GM19438 (cell line): ENCODE results near the gene DISP2.

ENCODE experiments used
- ATAC-seq: cut with Tn5 transposase; IDR thresholded peaks from one replicate; pipeline ENCODE4 v1.9.1; 2021; ENCODE audit warnings: low read depth; ENCODE audit not compliant: unreplicated experiment

DISP2 gene

DNA sequence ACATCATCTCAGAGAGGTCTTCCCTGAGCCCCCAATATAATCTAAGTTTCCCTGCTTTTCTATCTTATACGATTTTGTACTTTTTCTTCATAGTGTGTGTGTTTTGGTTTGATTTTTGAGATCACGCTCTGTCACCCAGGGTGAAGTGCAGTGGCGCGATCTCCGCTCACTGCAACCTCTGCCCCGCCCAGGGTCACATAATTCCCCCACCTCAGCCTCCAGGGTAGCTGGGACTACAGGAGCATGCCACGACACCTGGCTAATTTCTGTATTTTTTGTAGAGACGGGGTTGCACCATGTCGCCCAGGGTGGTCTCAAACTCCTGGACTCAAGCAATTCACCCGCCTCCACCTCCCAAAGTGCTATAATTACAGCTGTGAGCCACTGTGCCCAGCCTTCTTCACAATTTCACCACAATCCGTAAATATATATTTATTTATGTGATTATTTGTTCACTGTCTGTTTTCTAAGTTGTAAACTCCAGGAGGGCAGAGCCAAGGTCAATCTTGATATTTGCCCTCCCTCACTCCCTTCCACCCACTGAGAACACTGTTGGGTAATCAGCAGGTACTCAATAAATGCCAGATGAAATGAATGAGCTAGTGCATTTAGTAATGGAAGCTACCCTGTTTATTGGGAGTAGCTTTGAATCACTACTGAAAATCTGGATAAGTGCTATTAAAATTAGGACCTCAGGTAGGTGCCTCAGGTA is 24.0 kb downstream of the DISP2 start:
- ATAC-seq: no peak

DNA sequence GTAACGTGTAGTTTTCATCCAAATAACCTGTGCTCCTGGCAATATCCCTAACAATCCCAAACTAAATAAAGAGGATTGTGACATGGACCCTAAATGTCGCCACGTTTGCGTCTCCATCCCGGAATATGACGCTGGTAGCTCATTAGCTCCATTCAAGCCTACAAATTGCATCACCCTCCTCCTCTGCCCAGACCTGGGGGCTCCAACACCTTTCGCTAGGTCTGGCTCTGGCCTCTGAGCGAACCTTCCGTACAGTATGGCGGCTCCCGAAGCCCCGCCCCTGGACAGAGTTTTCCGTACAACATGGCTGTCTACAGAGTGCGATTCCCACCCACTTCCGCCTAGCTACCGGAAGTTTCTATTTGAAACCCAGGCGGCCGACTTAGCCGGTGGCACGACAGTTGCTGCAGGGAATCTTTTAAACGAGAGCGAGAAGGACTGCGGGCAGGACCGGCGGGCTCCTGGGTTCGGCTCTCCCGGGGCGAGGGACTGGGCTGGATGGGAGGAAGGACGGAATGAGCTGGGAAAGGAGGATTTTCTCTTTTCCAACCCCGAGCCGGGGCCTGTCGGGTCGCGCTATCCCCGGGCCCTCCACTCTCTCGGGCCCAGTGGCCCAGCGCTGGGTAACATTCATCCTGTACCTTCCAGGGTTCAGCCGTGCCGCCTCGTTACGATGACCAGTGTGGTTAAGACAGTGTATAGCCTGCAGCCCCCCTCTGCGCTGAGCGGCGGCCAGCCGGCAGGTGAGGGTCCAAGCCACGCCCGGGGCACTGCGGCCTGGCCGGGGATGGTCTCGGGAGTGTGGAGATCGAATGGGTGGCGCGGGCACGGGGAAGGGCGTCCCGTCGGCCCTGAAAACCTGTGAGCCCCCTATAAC is 24.8 kb downstream of the DISP2 start, which contains the start of gene KNSTRN:
KNSTRN (plus strand) TSS at position 142 of the 877 bp plus-strand sequence; CDS start at position 257, 115 bp downstream.
- peak; percentile 92 for ATAC-seq

DNA sequence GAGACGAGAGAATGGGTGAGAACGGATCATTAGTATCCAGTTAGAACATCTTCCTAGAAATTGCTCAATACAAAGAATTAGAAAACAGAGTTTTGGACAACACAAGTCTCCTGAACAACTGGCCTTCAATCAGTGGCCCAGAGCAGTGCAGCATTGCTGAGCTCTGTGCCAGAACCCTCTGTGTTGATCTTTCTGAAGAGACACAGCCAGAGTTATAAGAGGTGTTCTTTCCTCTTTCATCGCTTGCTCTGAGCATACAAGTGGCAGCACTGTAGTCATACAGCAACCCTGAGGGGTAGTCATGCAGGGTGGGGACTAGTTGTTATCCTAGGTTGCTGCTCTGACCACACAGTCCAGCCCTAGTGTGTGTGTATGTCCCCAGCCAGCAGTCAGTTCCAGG is 28.5 kb downstream of the DISP2 start:
- ATAC-seq: no peak

DNA sequence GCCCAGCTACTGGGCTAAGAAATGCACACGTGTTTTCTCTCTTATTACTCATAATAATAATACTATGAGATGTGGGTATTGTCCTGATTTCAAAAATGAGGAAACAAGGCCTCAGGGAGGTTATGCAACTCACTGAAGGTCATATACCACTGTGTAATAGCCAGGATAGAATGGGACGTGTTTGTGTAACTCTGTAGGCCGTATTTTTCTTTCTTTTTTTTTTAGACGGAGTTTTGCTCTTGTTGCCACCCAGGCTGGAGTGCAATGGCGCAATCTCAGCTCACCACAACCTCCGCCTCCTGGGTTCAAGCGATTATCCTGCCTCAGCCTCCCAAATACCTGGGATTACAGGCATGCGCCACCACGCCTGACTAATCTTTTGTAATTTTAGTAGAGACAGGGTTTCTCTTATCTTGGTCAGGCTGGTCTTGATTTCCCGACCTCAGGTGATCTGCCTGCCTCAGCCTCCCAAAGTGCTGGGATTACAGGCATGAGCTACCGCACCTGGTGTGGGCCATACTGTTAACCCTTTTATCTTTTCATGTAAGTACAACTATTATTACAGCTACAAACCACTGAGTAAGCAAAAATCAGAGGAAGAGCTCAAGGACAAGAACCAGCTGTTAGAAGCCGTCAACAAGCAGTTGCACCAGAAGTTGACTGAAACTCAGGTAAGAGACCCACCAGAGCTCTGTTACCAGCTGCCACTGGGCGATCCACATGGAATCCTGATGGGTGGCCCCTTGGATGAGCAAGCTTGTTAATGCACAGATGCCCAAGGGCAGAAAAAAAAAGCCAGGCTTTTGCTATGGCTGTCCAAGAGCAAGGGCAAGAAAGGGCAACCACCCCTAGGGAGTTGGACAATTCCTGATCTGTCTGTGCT is 31.2 kb downstream of the DISP2 start:
- ATAC-seq: no peak

GRCh38 chr15:40389824-40390595 is 32.0 kb downstream of the DISP2 start:
- no peak for ATAC-seq

GRCh38 chr15:40392986-40393948 is 35.2 kb downstream of the DISP2 start:
- no peak for ATAC-seq

DNA sequence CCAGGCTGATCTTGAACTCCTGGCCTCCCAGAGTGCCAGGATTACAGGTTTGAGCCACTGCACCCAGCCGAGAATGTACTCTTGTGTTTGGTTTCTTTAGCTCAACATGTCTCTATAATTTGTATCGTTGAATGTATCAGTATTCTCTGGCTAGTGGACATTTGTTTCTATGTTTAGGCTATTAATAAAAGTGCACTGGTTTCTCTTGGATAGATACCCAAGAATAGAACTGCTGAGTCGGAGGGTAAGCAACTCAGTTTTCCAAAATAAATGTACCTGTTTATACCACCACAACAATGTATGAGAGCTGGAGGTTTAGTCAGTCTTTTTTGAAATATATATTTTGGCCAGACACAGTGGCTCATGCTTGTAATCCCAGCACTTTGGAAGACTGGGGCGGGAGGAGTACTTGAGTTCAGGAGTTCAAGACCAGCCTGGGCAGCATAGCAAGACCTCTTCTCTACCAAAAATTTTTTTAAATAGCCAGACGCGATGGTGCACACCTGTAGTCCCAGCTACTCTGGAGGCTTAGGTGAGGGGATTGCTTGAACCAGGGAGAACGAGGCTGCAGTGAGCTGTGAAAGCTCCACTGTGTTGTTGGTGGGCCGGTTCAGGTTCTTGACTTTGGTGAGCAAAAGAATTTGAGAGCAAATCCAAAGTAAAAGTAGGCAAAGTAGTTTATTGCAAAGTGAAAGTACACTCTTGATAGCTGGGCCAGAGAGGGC is 39.8 kb downstream of the DISP2 start:
- no peak for ATAC-seq

GRCh38 chr15:40398413-40398873 is 40.4 kb downstream of the DISP2 start:
- ATAC-seq: peak; percentile 92

GRCh38 chr15:40399370-40399769 is 41.4 kb downstream of the DISP2 start:
- ATAC-seq: no peak

GRCh38 chr15:40405501-40406381 is 47.7 kb downstream of the DISP2 start, which contains the start of gene IVD:
Gene IVD (plus strand): TSS chr15:40405795. CDS start chr15:40405828, 33 bp downstream.
- peak; percentile 78 for ATAC-seq

DNA sequence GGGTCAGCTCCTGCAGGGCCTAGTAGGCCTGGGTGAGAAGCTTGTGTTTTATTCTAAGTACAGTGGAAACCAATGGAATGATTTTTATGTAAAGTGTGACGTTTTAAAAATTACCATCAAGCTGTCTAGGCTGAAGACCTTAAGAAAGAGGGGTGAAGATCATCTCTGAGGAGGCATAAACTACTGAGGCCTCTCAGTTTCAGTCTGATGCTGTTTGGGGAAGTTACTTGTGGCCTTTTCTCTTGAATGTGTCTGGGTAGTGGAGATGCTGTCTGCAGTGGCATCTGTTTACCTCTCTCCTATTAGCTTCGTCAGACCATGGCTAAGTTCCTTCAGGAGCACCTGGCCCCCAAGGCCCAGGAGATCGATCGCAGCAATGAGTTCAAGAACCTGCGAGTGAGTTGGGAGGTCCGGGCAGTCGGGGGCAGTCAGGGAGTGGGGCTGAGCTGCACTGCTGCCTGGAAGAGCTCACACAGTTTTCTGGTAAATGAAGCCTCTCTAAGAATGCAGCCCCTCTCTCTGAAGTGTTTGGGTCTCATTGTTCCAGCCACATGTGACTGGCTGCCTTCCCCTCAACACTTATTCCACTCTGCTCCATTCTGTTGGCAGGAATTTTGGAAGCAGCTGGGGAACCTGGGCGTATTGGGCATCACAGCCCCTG is 49.4 kb downstream of the DISP2 start:
- ATAC-seq: peak; percentile 46

GRCh38 chr15:40409366-40409765 is 51.3 kb downstream of the DISP2 start:
- no peak for ATAC-seq

- ATAC-seq: no peak
These were observed 52.5 kb downstream of the DISP2 start for GRCh38 chr15:40410476-40410875.

DNA sequence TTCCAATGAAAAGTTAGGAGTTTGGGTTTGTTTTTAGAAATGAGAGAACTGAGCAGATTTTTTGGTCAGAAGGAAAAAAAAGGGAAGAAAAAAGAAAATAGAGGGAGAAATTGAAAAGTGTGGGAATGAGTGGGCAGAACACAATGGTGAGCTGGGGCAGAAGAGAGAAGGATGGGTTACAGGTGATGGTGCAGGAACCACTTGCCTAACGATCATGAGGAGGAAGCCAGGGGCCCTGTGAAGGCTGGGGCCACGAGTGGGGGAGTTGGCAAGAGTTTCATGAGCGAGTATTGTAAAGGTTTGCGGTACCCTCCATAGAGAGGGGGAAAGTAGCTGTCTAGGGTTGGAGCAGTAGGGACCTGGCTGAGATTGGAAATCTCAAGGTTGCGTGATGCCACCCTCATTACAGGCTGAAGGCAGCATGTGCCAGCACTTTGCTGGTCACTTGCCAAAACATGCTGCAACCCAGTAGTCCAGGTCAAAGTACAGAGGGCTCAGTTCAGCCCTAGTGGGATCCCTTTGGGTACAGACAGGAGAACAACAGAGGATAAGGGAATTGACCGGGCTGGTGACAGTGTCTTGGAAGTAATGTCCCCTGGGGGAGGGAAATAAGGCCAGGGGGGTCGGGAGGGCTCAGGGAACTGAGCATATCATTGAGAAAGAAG is 54.2 kb downstream of the DISP2 start:
- no peak for ATAC-seq

- ATAC-seq: no peak
These were observed 55.0 kb downstream of the DISP2 start for GRCh38 chr15:40413036-40413435.

DNA sequence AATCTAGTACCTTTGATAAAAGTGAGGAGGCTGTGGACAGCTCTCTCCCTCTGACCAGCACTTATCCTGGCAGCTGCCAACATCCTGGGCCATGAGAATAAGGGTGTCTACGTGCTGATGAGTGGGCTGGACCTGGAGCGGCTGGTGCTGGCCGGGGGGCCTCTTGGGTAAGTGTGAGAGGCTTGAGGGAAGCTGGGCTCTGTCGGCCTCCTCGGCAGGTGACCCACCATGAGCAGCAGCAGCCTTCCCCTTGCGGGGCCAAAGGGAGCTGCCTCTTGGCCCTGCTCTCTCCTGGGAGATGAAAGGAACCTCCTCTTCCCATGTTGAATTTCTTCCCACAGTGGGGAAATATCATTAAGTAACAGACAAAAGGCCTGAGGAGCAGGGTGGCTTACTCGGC is 56.8 kb downstream of the DISP2 start:
- no peak for ATAC-seq
